GM18508 (cell line): ENCODE results near the gene MYH10.
A peak's percentile ranks its signal among the peaks of the same experiment; 100 is the strongest.

ENCODE experiments used
- ATAC-seq: cut with Tn5 transposase; IDR thresholded peaks from one replicate; pipeline ENCODE4 v1.9.1; 2021; ENCODE audit warnings: moderate number of reproducible peaks; ENCODE audit not compliant: insufficient read depth, unreplicated experiment

Gene MYH10

GRCh38 chr17:8649157-8650118, 18.9 kb upstream of the MYH10 start:
- no peak for ATAC-seq

- ATAC-seq = no peak
These were observed 17.4 kb upstream of the MYH10 start for GRCh38 chr17:8647956-8648355.

GRCh38 chr17:8647202-8647601, 16.7 kb upstream of the MYH10 start:
- no peak for ATAC-seq

- ATAC-seq = no peak
These were observed 14.0 kb upstream of the MYH10 start for GRCh38 chr17:8644507-8644902.

GRCh38 chr17:8643855-8644506, 13.5 kb upstream of the MYH10 start:
- no peak for ATAC-seq

- ATAC-seq = no peak
These were observed 9.2 kb upstream of the MYH10 start for GRCh38 chr17:8639709-8640108.

GRCh38 chr17:8632061-8632460, 1.5 kb upstream of the MYH10 start:
- ATAC-seq = no peak

- no peak for ATAC-seq
These were observed 991 bp upstream of the MYH10 start for GRCh38 chr17:8631554-8631877.

- ATAC-seq = peak; percentile 57
These were observed 453 bp upstream of the MYH10 start for GRCh38 chr17:8630802-8631553.

GRCh38 chr17:8629371-8630226, 926 bp downstream of the MYH10 start:
- ATAC-seq = no peak

GRCh38 chr17:8628609-8629169, 1.8 kb downstream of the MYH10 start:
- no peak for ATAC-seq

- no peak for ATAC-seq
These were observed 2.4 kb downstream of the MYH10 start for GRCh38 chr17:8628172-8628571.

- no peak for ATAC-seq
These were observed 6.9 kb downstream of the MYH10 start for GRCh38 chr17:8623591-8623990.

- no peak for ATAC-seq
These were observed 8.3 kb downstream of the MYH10 start for GRCh38 chr17:8622191-8622590.

- ATAC-seq = no peak
These were observed 8.9 kb downstream of the MYH10 start for GRCh38 chr17:8621585-8621984.

GRCh38 chr17:8619294-8619693, 11.2 kb downstream of the MYH10 start:
- ATAC-seq = no peak

- no peak for ATAC-seq
These were observed 11.7 kb downstream of the MYH10 start for GRCh38 chr17:8618825-8619224.

GRCh38 chr17:8614988-8615387, 15.5 kb downstream of the MYH10 start:
- ATAC-seq = no peak

- ATAC-seq = no peak
These were observed 18.8 kb downstream of the MYH10 start for GRCh38 chr17:8611619-8612298.
